ENCODE measurements around the gene CAPG. TPM values are rescaled to one million over a fixed set of nuclear protein-coding genes. Genes with fewer than 3 reads are reported as not detected.

CAPG gene
- polyA plus RNA-seq, 2 of the 4 experiments (the other 2 are of a cell fraction), result 57.5 to 81.0 TPM

DNA sequence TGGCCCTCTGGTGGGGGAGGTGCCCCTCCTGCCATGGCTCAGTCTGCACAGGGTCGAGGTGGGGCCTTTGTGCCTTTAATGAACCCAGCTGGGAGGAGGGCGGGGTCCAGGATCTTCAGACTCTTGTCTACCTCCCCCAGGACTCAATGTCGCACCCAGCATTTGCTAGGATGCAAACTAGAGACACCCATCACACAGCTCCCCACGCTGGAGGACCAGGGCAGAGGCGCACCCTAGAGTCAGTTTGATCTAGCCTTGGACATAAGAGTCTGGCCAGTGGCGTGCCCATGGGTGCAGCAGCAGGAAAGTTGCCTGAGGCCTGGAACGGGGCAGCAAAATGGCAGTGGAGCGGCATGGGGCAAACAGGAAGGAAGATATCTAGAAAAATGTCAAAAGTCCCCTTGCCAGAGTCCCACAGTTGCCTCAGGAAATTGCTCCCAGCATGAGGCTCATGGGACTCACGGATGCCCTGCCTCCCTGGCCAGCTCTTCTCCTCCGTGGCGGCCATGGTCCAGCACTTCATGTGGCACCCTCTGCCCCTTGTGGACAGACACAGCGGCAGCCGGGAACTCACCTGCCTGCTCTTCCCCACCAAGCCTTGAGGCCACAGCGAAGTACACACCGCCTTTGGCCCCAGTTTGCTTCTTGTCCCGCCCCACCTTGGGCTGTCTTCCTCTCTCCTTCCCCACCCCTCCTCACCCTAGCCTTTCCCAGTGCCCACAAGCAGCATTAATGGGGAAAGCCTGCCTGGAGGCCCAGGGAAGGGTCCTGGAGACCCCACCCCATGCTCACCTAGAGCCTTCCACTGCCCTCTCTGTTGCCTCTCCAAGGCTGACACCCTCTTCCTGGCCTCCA lies 26.0 kb upstream of the CAPG start:
- ATAC-seq, result peak in 1 of 2 experiments; percentile 8; a peak in 3 of 6 replicates
- ChIA-PET POLR2A (interaction anchor here (1.4 to 8.1 kb wide), 4 partner anchors 15 to 104 kb away, joined by 9 to 153 read pairs (median 24); partner anchors contain the start of gene MAT2A), CTCF (interaction anchor here (1.5 to 41.9 kb wide), 3 partner anchors 15 to 109 kb away, joined by 3 to 1185 read pairs (median 209); partner anchors contain the start of genes GGCX, MAT2A and SH2D6)
- no peak for TF ChIP-seq RFX5 (IDR thresholded peaks at IDR 0.05)
- TF ChIP-seq, protein P1, sequence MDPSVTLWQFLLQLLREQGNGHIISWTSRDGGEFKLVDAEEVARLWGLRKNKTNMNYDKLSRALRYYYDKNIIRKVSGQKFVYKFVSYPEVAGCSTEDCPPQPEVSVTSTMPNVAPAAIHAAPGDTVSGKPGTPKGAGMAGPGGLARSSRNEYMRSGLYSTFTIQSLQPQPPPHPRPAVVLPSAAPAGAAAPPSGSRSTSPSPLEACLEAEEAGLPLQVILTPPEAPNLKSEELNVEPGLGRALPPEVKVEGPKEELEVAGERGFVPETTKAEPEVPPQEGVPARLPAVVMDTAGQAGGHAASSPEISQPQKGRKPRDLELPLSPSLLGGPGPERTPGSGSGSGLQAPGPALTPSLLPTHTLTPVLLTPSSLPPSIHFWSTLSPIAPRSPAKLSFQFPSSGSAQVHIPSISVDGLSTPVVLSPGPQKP (IDR thresholded peaks at IDR 0.05; ENCODE audit: low read depth, low read length), result no peak
- no peak for TF ChIP-seq SREBF2 (IDR thresholded peaks at IDR 0.05)
- no peak for TF ChIP-seq RCOR1 (IDR thresholded peaks at IDR 0.05; ENCODE audit: low read depth, low read length)
- TF ChIP-seq CHD4 (IDR thresholded peaks at IDR 0.05; ENCODE audit: borderline replicate concordance), result no peak
- no peak for TF ChIP-seq EHF (CRISPR knock-in tag; IDR thresholded peaks at IDR 0.05)
- no peak for TF ChIP-seq RAD21 (conservative IDR thresholded peaks at IDR 0.05 in 1 of 2, IDR thresholded peaks at IDR 0.05 in 1 of 2)
- TF ChIP-seq FOXS1 (CRISPR knock-in tag; IDR thresholded peaks at IDR 0.05), result no peak
- no peak for TF ChIP-seq EHMT2 (IDR thresholded peaks at IDR 0.05; ENCODE audit: low read depth)
- TF ChIP-seq POLR2A (IDR thresholded peaks at IDR 0.05; ENCODE audit: low read length), result no peak
- no peak for TF ChIP-seq HOXA7 (CRISPR knock-in tag; IDR thresholded peaks at IDR 0.05)
- TF ChIP-seq, protein P2, sequence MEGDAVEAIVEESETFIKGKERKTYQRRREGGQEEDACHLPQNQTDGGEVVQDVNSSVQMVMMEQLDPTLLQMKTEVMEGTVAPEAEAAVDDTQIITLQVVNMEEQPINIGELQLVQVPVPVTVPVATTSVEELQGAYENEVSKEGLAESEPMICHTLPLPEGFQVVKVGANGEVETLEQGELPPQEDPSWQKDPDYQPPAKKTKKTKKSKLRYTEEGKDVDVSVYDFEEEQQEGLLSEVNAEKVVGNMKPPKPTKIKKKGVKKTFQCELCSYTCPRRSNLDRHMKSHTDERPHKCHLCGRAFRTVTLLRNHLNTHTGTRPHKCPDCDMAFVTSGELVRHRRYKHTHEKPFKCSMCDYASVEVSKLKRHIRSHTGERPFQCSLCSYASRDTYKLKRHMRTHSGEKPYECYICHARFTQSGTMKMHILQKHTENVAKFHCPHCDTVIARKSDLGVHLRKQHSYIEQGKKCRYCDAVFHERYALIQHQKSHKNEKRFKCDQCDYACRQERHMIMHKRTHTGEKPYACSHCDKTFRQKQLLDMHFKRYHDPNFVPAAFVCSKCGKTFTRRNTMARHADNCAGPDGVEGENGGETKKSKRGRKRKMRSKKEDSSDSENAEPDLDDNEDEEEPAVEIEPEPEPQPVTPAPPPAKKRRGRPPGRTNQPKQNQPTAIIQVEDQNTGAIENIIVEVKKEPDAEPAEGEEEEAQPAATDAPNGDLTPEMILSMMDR (IDR thresholded peaks at IDR 0.05), result no peak
- H3K4me3 ChIP-seq, result no peak overlapping the region
- no peak for FAIRE-seq
- WGBS (ENCODE audit: missing lambda C conversion rate), result 89% methylated on average over 16 of the region's 16 CpGs
- peak overlapping the region; percentile 91 to 95 for H3K27ac ChIP-seq
- peak in 1 of 2 experiments; percentile 65 for DNase-seq (ENCODE audit: low read depth in 1 of 2, low spot score in 1 of 2)
- peaks cover 71% of the 10 kb centered on the region for H3K4me1 ChIP-seq
- no peaks in the 10 kb centered on the region for H3K9me3 ChIP-seq
- H3K4me2 ChIP-seq, result peak overlapping the region; percentile 86

DNA sequence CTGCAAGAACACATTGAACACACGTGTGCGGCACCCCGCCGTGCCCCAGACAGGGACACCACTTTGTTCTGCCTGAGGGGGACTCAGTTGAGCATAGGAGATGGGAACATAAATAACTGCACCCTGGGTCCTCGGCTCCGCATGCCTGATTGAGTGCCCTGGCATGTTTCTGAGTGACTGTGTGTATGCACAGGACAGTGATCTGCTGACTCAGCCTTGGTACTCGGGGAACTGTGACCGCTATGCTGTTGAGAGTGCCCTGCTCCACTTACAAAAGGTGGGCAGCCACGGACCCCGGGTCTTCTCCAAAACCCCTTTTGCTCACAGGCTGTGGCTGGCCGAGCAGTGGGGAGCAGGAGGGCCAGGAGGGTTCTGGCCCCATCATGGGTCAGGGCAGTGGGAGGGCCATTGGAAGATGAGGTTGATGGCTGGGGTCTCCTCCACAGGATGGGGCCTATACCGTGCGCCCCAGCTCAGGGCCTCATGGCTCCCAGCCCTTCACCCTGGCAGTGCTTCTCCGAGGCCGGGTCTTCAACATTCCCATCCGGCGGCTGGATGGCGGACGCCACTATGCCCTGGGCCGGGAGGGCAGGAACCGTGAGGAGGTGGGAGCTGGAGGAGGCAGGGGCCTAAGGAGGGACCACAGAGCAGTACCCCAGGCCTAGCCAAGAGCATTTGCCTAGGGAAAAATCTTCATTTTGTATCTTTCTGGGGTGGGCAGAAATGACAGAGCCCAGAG lies 25.2 kb upstream of the CAPG start:
- H3K4me2 ChIP-seq, result no peak overlapping the region
- H3K9me3 ChIP-seq, result no peaks in the 10 kb centered on the region
- ATAC-seq (no peak), DNase-seq (ENCODE audit: low read depth in 1 of 2, low spot score in 1 of 2) (no peak), FAIRE-seq (no peak)
- ChIA-PET POLR2A (interaction anchor here (0.7 to 3.5 kb wide), 3 partner anchors 14 to 104 kb away, joined by 5 to 31 read pairs (median 6); partner anchors contain the start of gene MAT2A), CTCF (interaction anchor here (1.5 to 41.9 kb wide), 4 partner anchors 14 to 110 kb away, joined by 3 to 1185 read pairs (median 107); partner anchors contain the start of genes GGCX, MAT2A and SH2D6)
- no peak overlapping the region for H3K4me3 ChIP-seq
- TF ChIP-seq MAFK (IDR thresholded peaks at IDR 0.05; ENCODE audit: partially characterized antibody), result peak; percentile 92
- TF ChIP-seq MYC (IDR thresholded peaks at IDR 0.05; ENCODE audit: borderline replicate concordance, low read length), result no peak
- peak overlapping the region; percentile 91 to 95 for H3K27ac ChIP-seq
- H3K4me1 ChIP-seq, result peaks cover 78% of the 10 kb centered on the region
- 97% methylated on average over 20 of the region's 21 CpGs for WGBS (ENCODE audit: missing lambda C conversion rate)

DNA sequence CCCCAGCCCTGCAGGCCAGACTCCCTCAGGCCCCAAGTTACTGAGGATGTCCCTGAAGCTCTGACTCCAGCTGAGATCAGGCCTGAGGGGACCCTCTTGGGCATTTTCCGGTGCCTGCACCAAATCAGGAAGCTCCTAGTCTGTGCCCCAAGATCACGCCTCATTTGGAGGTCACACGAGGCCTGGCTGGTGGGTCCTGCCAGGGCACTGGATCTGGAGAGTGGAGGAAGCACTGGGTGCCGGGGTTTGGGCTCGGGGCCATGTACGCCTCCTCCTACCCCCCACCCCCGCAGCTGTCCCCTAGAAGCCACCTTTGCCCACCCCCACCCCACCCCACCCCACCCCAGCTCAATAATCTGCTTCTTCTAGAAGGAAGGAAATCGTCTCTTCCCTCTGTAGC lies 24.5 kb upstream of the CAPG start:
- ChIA-PET CTCF (interaction anchor here (1.5 to 41.9 kb wide), 5 partner anchors 13 to 111 kb away, joined by 3 to 1185 read pairs (median 5); partner anchors contain the start of genes GGCX, MAT2A and SH2D6), POLR2A (interaction anchor here (0.7 to 3.5 kb wide), 3 partner anchors 13 to 105 kb away, joined by 5 to 31 read pairs (median 6); partner anchors contain the start of gene MAT2A)
- H3K4me3 ChIP-seq, result no peak overlapping the region
- no peaks in the 10 kb centered on the region for H3K9me3 ChIP-seq
- 87% methylated on average over 5 of the region's 8 CpGs for WGBS (ENCODE audit: missing lambda C conversion rate)
- peak overlapping the region; percentile 91 to 95 for H3K27ac ChIP-seq
- DNase-seq (ENCODE audit: low read depth in 1 of 2, low spot score in 1 of 2) (no peak), ATAC-seq (no peak), FAIRE-seq (no peak)
- H3K4me2 ChIP-seq, result peak overlapping the region; percentile 38; the same call in 1 of the 3 replicates
- H3K4me1 ChIP-seq, result peaks cover 85% of the 10 kb centered on the region
- no peak for TF ChIP-seq RARB (CRISPR knock-in tag; IDR thresholded peaks at IDR 0.05)
- no peak for TF ChIP-seq GATA3 (IDR thresholded peaks at IDR 0.05; ENCODE audit: borderline replicate concordance)
- TF ChIP-seq, protein P3, sequence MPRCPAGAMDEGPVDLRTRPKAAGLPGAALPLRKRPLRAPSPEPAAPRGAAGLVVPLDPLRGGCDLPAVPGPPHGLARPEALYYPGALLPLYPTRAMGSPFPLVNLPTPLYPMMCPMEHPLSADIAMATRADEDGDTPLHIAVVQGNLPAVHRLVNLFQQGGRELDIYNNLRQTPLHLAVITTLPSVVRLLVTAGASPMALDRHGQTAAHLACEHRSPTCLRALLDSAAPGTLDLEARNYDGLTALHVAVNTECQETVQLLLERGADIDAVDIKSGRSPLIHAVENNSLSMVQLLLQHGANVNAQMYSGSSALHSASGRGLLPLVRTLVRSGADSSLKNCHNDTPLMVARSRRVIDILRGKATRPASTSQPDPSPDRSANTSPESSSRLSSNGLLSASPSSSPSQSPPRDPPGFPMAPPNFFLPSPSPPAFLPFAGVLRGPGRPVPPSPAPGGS (IDR thresholded peaks at IDR 0.05), result no peak
- TF ChIP-seq RFX5 (IDR thresholded peaks at IDR 0.05), result no peak
- no peak for TF ChIP-seq CHD4 (IDR thresholded peaks at IDR 0.05; ENCODE audit: borderline replicate concordance)
- TF ChIP-seq ESRRA (IDR thresholded peaks at IDR 0.05; ENCODE audit: borderline replicate concordance, low read length), result no peak
- no peak for TF ChIP-seq HEYL (CRISPR knock-in tag; IDR thresholded peaks at IDR 0.05)
- TF ChIP-seq, protein P2 (IDR thresholded peaks at IDR 0.05), result no peak
- TF ChIP-seq HOXA7 (CRISPR knock-in tag; IDR thresholded peaks at IDR 0.05), result no peak
- TF ChIP-seq CBX2 (IDR thresholded peaks at IDR 0.05; ENCODE audit: borderline replicate concordance, low read depth), result no peak
- TF ChIP-seq EHF (CRISPR knock-in tag; IDR thresholded peaks at IDR 0.05), result no peak
- TF ChIP-seq POLR2AphosphoS2 (conservative IDR thresholded peaks at IDR 0.05; ENCODE audit: low read length), result no peak
- TF ChIP-seq MAZ (IDR thresholded peaks at IDR 0.05; ENCODE audit: borderline replicate concordance, low read depth, low read length), result no peak
- no peak for TF ChIP-seq FOXS1 (CRISPR knock-in tag; IDR thresholded peaks at IDR 0.05)
- no peak for TF ChIP-seq MYC (IDR thresholded peaks at IDR 0.05; ENCODE audit: borderline replicate concordance, low read length)
